HEK293 (cell line): ENCODE data around the gene TSC22D2.
"Not testable (repeated sequence)": the region's sequence is repeated elsewhere in the genome, so short reads cannot be mapped to it uniquely, and the experiment has no call there.

Experiments
- CTCF ChIA-PET: fragments of 350-600 bp; formaldehyde crosslinking; extraction: SDS; loops from one replicate; lab custom pipeline; 2021; ENCODE audit warnings: antibody characterized with exemption; lab: Yijun Ruan, JAX
- POLR2A ChIA-PET: fragments of 300-600 bp; formaldehyde crosslinking; extraction: SDS; loops from one replicate; lab custom pipeline; 2020; ENCODE audit warnings: antibody characterized with exemption, inconsistent platforms; lab: Yijun Ruan, JAX
- H3K27ac ChIP-seq: fragments of 200-500 bp; sonication (Bioruptor generic); 2 replicates; pipeline ENCODE4 v1.5.1; 2014; ENCODE audit warnings: low read depth, low read length, control low read depth, inconsistent platforms; ENCODE audit errors: extremely low read depth
- H3K36me3 ChIP-seq, 2 experiments: fragments of 200-500 bp in 1 of 2; sonication (Bioruptor generic) in 1 of 2; 1 replicate in 1 of 2; 2 replicates in 1 of 2; pipeline ENCODE4 v1.5.1; 2014 to 2017; ENCODE audit warnings: inconsistent platforms in 2 of 2, low read length in 2 of 2; ENCODE audit not compliant: control insufficient read depth in 2 of 2, insufficient read depth in 1 of 2
- H3K4me1 ChIP-seq: fragments of 200-500 bp; sonication (Bioruptor generic); 2 replicates; pipeline ENCODE4 v1.5.1; 2014; ENCODE audit warnings: mild to moderate bottlenecking, low read length, inconsistent platforms; ENCODE audit not compliant: control insufficient read depth, insufficient read depth
- H3K4me3 ChIP-seq: 2 replicates; pipeline ENCODE4 v1.5.1; 2011; ENCODE audit warnings: low read depth, mild to moderate bottlenecking, control low read depth, low read length, moderate library complexity
- H3K9me3 ChIP-seq: fragments of 200-500 bp; sonication (Bioruptor generic); 2 replicates; pipeline ENCODE4 v1.5.1; 2014; ENCODE audit warnings: low read depth, low read length, inconsistent platforms; ENCODE audit not compliant: control insufficient read depth, insufficient read depth
- GLIS1 ChIP-seq: fragments of 450-650 bp; formaldehyde crosslinking; IDR thresholded peaks from 2 replicates; pipeline ENCODE4 v1.5.1; 2016; ENCODE audit warnings: missing biosample characterization, missing genetic modification characterization
- HOXC10 ChIP-seq: sonication (generic); formaldehyde crosslinking; IDR thresholded peaks from 2 replicates; pipeline ENCODE4 v1.8.1; 2023; ENCODE audit warnings: mild to moderate bottlenecking, missing genetic modification reagents
- KLF10 ChIP-seq: fragments of 450-650 bp; IDR thresholded peaks from 2 replicates; pipeline ENCODE4 v1.5.1; 2018; ENCODE audit warnings: missing biosample characterization, mild to moderate bottlenecking, missing genetic modification characterization
- MEIS1 ChIP-seq: sonication (generic); formaldehyde crosslinking; IDR thresholded peaks from 2 replicates; pipeline ENCODE4 v1.8.1; 2022; ENCODE audit warnings: missing genetic modification reagents, mild to moderate bottlenecking, borderline replicate concordance
- PRDM1 ChIP-seq: fragments of 450-650 bp; formaldehyde crosslinking; IDR thresholded peaks from 2 replicates; pipeline ENCODE4; 2016; ENCODE audit warnings: missing biosample characterization, missing genetic modification characterization
- PRDM6 ChIP-seq: fragments of 450-650 bp; formaldehyde crosslinking; IDR thresholded peaks from 2 replicates; pipeline ENCODE4 v1.5.1; 2017; ENCODE audit warnings: missing biosample characterization, missing genetic modification characterization
- YY1 ChIP-seq: fragments of 450-650 bp; formaldehyde crosslinking; IDR thresholded peaks from 2 replicates; pipeline ENCODE4 v1.5.1; 2018; ENCODE audit warnings: missing biosample characterization, missing genetic modification characterization
- ZBTB1 ChIP-seq: fragments of 450-650 bp; formaldehyde crosslinking; IDR thresholded peaks from 2 replicates; pipeline ENCODE4 v1.5.1; 2016; ENCODE audit warnings: missing biosample characterization, missing genetic modification characterization
- ZBTB21 ChIP-seq: fragments of 450-650 bp; formaldehyde crosslinking; IDR thresholded peaks from 2 replicates; pipeline ENCODE4 v1.5.1; 2017; ENCODE audit warnings: missing biosample characterization, missing genetic modification characterization
- ZNF146 ChIP-seq: fragments of 450-650 bp; formaldehyde crosslinking; IDR thresholded peaks from 2 replicates; pipeline ENCODE4 v1.5.1; 2016; ENCODE audit warnings: missing biosample characterization, missing genetic modification characterization
- ZNF221 ChIP-seq: fragments of 450-650 bp; formaldehyde crosslinking; IDR thresholded peaks from 2 replicates; pipeline ENCODE4 v1.5.1; 2017; ENCODE audit warnings: missing biosample characterization, missing genetic modification characterization, borderline replicate concordance
- ZNF366 ChIP-seq: fragments of 450-650 bp; formaldehyde crosslinking; conservative IDR thresholded peaks from 2 replicates; pipeline ENCODE4 v1.5.1; 2016; ENCODE audit warnings: missing biosample characterization, missing genetic modification characterization
- ZNF398 ChIP-seq: fragments of 450-650 bp; formaldehyde crosslinking; IDR thresholded peaks from 2 replicates; pipeline ENCODE4 v1.5.1; 2017; ENCODE audit warnings: missing biosample characterization, missing genetic modification characterization
- ZNF488 ChIP-seq: fragments of 450-650 bp; formaldehyde crosslinking; IDR thresholded peaks from 2 replicates; pipeline ENCODE4 v1.5.1; 2016; ENCODE audit warnings: missing biosample characterization, missing genetic modification characterization
- ZNF518A ChIP-seq: fragments of 450-650 bp; formaldehyde crosslinking; conservative IDR thresholded peaks from 2 replicates; pipeline ENCODE4 v1.5.1; 2016; ENCODE audit warnings: low read depth, missing biosample characterization, missing genetic modification characterization
- ZNF558 ChIP-seq: fragments of 450-650 bp; formaldehyde crosslinking; IDR thresholded peaks from 2 replicates; pipeline ENCODE4 v1.5.1; 2016; ENCODE audit warnings: missing biosample characterization, missing genetic modification characterization
- ZNF610 ChIP-seq: fragments of 450-650 bp; formaldehyde crosslinking; IDR thresholded peaks from 2 replicates; pipeline ENCODE4 v1.5.1; 2016; ENCODE audit warnings: missing biosample characterization, missing genetic modification characterization, borderline replicate concordance
- ZNF843 ChIP-seq: fragments of 450-650 bp; formaldehyde crosslinking; IDR thresholded peaks from 2 replicates; pipeline ENCODE4 v1.5.1; 2016; ENCODE audit warnings: missing biosample characterization, missing genetic modification characterization

TSC22D2 gene

GRCh38 chr3:150473161-150473560 lies 65.1 kb downstream of the TSC22D2 start:
- H3K9me3 ChIP-seq, H3K4me3 ChIP-seq, H3K4me1 ChIP-seq, H3K36me3 ChIP-seq, POLR2A ChIA-PET, CTCF ChIA-PET, H3K27ac ChIP-seq: not testable (repeated sequence)
- peak; percentile 94 for TF ChIP-seq ZNF146 (tag by site-specific recombination)

GRCh38 chr3:150479370-150479769 lies 71.3 kb downstream of the TSC22D2 start:
- TF ChIP-seq ZBTB21 (tag by site-specific recombination), result no peak
- no peak for TF ChIP-seq MEIS1
- no peak for TF ChIP-seq ZNF843 (tag by site-specific recombination)
- no peak for TF ChIP-seq ZNF221 (tag by site-specific recombination)
- TF ChIP-seq ZNF488 (tag by site-specific recombination), result no peak
- no peak for TF ChIP-seq ZNF610 (tag by site-specific recombination)
- TF ChIP-seq YY1, result no peak
- no peak for TF ChIP-seq ZNF366 (tag by site-specific recombination)
- no peak for TF ChIP-seq GLIS1 (tag by site-specific recombination)
- TF ChIP-seq, all 188 proteins: peak for 0
- Histone ChIP-seq H3K27ac (no peak overlapping the region), H3K36me3 (no peaks in the 10 kb centered on the region), H3K9me3 (no peaks in the 10 kb centered on the region), H3K4me3 (no peak overlapping the region), H3K4me1 (no peaks in the 10 kb centered on the region)
- ChIA-PET CTCF (no interaction called here), POLR2A (no interaction called here)

GRCh38 chr3:150480877-150481276 lies 72.8 kb downstream of the TSC22D2 start:
- Histone ChIP-seq H3K4me1 (no peaks in the 10 kb centered on the region), H3K27ac (no peak overlapping the region), H3K4me3 (no peak overlapping the region), H3K9me3 (no peaks in the 10 kb centered on the region), H3K36me3 (no peaks in the 10 kb centered on the region)
- CTCF ChIA-PET, result no interaction called here
- POLR2A ChIA-PET, result no interaction called here
- TF ChIP-seq PRDM6 (tag by site-specific recombination), result no peak

- no peak overlapping the region for H3K4me3 ChIP-seq
- no peak overlapping the region for H3K27ac ChIP-seq
- no peaks in the 10 kb centered on the region for H3K4me1 ChIP-seq
- CTCF ChIA-PET, result no interaction called here
- H3K9me3 ChIP-seq, result no peaks in the 10 kb centered on the region
- no peaks in the 10 kb centered on the region for H3K36me3 ChIP-seq
- POLR2A ChIA-PET, result no interaction called here
- TF ChIP-seq ZNF843 (tag by site-specific recombination) (no peak), ZNF398 (tag by site-specific recombination) (no peak), ZBTB1 (no peak), HOXC10 (CRISPR knock-in tag) (no peak), ZNF558 (tag by site-specific recombination) (no peak), ZNF518A (no peak), PRDM1 (tag by site-specific recombination) (no peak), KLF10 (tag by site-specific recombination) (no peak)
Measured at GRCh38 chr3:150483226-150483625, 75.1 kb downstream of the TSC22D2 start.
